ENCODE measurements around the gene COL6A2. TPM values are rescaled to one million over a fixed set of nuclear protein-coding genes. Genes with fewer than 3 reads are reported as not detected.

The COL6A2 gene
- total and polyA plus RNA-seq, 10 of the 15 experiments (the other 5 are each of a cell fraction or from before 2014, with no cell fraction given), result 0.16 to 1.3 (median 0.34) TPM; not detected in 7

GRCh38 chr21:46130831-46131587 is 33.1 kb downstream of the COL6A2 start (continued):
- TF ChIP-seq E2F8 (IDR thresholded peaks at IDR 0.05; ENCODE audit: low read depth, partially characterized antibody) (no peak), SUPT20H (IDR thresholded peaks at IDR 0.05; ENCODE audit: borderline replicate concordance, control insufficient read depth, low read depth, low read length) (no peak), NFXL1 (IDR thresholded peaks at IDR 0.05; ENCODE audit: borderline replicate concordance) (no peak), ZNF384 (IDR thresholded peaks at IDR 0.05; ENCODE audit: borderline replicate concordance, low read depth, low read length) (no peak)

GRCh38 chr21:46131588-46131837 is 33.6 kb downstream of the COL6A2 start:
- CTCF ChIA-PET, result interaction anchor here (0.8 kb wide), 1 partner anchor 252 kb away, joined by 3 read pairs; no protein-coding TSS in a partner anchor
- DNase-seq (ENCODE audit: low read depth, low spot score), result no peak
- in situ Hi-C loops (cut with MboI) (no loop called here), intact Hi-C loops (cut with micrococcal nuclease; ENCODE audit: unreplicated experiment) (no loop called here)
- Histone ChIP-seq H3K27ac (ENCODE audit: control insufficient read depth, insufficient read depth) (no peak overlapping the region), H3K36me3 (ENCODE audit: control insufficient read depth in 2 of 2, insufficient read depth in 2 of 2, low read length in 1 of 2) (no peaks in the 10 kb centered on the region), H4K20me1 (ENCODE audit: control insufficient read depth, insufficient read depth) (no peaks in the 10 kb centered on the region), H2AFZ (ENCODE audit: control insufficient read depth, low read depth, low read length) (no peak overlapping the region), H3K79me2 (ENCODE audit: control insufficient read depth, insufficient read depth, low read length) (no peaks in the 10 kb centered on the region), H3K4me3 (no peak overlapping the region), H3K27me3 (replicated peaks in 1 of 2; ENCODE audit: control insufficient read depth in 2 of 2, insufficient read depth in 2 of 2, low read length in 1 of 2) (no peaks in the 10 kb centered on the region), H3K9me3 (replicated peaks; ENCODE audit: control insufficient read depth, insufficient read depth, low read length) (no peaks in the 10 kb centered on the region; the same call in 2 of the 3 replicates), H3K4me2 (ENCODE audit: control insufficient read depth, insufficient read depth) (no peak overlapping the region), H3K4me1 (ENCODE audit: control insufficient read depth, insufficient read depth, low read length) (no peaks in the 10 kb centered on the region), H3K9ac (ENCODE audit: control insufficient read depth, insufficient read depth, low read length) (no peak overlapping the region)
- no peak for ATAC-seq
- RAD21 ChIA-PET (ENCODE audit: unreplicated experiment), result no interaction called here
- 100% methylated on average over 2 of the region's 4 CpGs for WGBS (ENCODE audit: insufficient coverage, insufficient replicate concordance, low lambda C conversion rate, missing lambda C conversion rate)
- no peak for FAIRE-seq
- BruUV-seq (replicated peaks), result no TSS peak
- POLR2A ChIA-PET, result no interaction called here
- SMC1A ChIA-PET (ENCODE audit: uncharacterized antibody, unreplicated experiment), result no interaction called here
- TF ChIP-seq PAX5 (IDR thresholded peaks at IDR 0.05; ENCODE audit: borderline replicate concordance, low read depth, low read length), result no peak
- TF ChIP-seq NRF1 (conservative IDR thresholded peaks at IDR 0.05; ENCODE audit: low read depth, low read length), result no peak
- TF ChIP-seq ETV6 (conservative IDR thresholded peaks at IDR 0.05 in 1 of 2, IDR thresholded peaks at IDR 0.05 in 1 of 2; ENCODE audit: borderline replicate concordance in 1 of 2, low read depth in 1 of 2), result no peak
- no peak for TF ChIP-seq GATAD2B (conservative IDR thresholded peaks at IDR 0.05; ENCODE audit: low read depth)
- no peak for TF ChIP-seq FOXK2 (IDR thresholded peaks at IDR 0.05)
- no peak for TF ChIP-seq ZNF274 (IDR thresholded peaks at IDR 0.05; ENCODE audit: insufficient read depth, insufficient read length)
- TF ChIP-seq NFXL1 (IDR thresholded peaks at IDR 0.05; ENCODE audit: borderline replicate concordance), result no peak
- TF ChIP-seq SUPT20H (IDR thresholded peaks at IDR 0.05; ENCODE audit: borderline replicate concordance, control insufficient read depth, low read depth, low read length), result no peak
- TF ChIP-seq ZNF217 (IDR thresholded peaks at IDR 0.05), result no peak
- TF ChIP-seq CEBPB (IDR thresholded peaks at IDR 0.05; ENCODE audit: borderline replicate concordance in 1 of 2, low read depth in 2 of 2, low read length in 2 of 2), result no peak
- TF ChIP-seq MYB (IDR thresholded peaks at IDR 0.05; ENCODE audit: borderline replicate concordance, low read depth, low read length), result no peak
- no peak for TF ChIP-seq BCL3 (IDR thresholded peaks at IDR 0.05; ENCODE audit: borderline replicate concordance, insufficient read depth, low read depth, low read length, poor library complexity, severe bottlenecking)
